ENCODE results near the gene JAML. TPM values are rescaled to one million over a fixed set of nuclear protein-coding genes. Genes with fewer than 3 reads are reported as not detected.
"Not testable (repeated sequence)": the region's sequence is repeated elsewhere in the genome, so short reads cannot be mapped to it uniquely, and the experiment has no call there.

Gene JAML
- polyA plus RNA-seq, 1 donor (not counting 4 experiments of a cell fraction or from before 2014, with no cell fraction given), result 0.01 TPM

DNA sequence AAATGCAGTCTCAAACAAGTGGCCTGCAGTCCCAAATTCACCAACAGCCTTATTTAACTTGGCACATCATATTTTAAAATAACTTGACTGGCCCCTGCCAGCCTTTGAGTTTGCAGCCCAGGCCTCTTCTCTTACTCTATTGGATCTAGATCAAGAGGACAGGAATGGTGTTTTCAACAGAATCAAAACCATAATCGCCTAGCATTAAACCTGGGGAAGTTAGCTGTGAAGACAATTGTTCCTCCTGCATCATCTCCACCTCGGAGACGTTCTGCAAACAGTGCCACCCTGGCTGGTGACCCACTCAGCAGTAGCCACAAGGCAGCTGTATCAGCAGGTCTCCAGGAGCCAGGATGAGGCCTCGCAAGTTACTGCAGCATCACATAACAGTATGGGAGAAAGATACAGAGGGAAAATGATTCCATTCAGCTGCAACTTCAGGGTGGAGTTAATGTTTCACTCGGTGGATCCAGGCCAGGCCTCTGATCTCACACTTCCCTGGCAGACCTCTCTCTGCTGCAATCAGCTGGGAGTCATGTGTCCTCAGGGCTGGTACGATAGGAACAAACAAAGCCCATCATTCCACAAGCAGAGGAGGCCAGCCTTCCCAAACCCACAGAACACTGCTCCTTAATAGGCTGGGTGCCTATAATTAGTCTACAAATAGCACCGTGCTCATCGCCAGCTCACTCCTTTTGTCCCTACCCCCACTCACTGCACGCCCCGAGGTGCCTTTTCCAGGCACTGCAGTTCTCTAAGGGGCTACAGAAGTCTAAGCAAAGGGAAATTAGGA, 29.8 kb downstream of the JAML start:
- FAIRE-seq, result peak; percentile 91
- Histone ChIP-seq H3K4me3 (ENCODE audit: control insufficient read depth in 2 of 3, extremely low read depth in 1 of 3, insufficient read depth in 2 of 3, low read depth in 1 of 3, low read length in 3 of 3) (no peak overlapping the region), H3K9me1 (ENCODE audit: control insufficient read depth, extremely low read depth, insufficient read depth, low read length) (no peaks in the 10 kb centered on the region), H3K9me3 (ENCODE audit: control insufficient read depth, low read depth, low read length) (no peaks in the 10 kb centered on the region), H2AFZ (ENCODE audit: control insufficient read depth, low read length) (no peak overlapping the region), H3K4me2 (ENCODE audit: control insufficient read depth, extremely low read depth, insufficient read depth, low read depth, low read length) (peak overlapping the region; percentile 50), H3K79me2 (ENCODE audit: control insufficient read depth, insufficient read depth, low read length) (no peaks in the 10 kb centered on the region), H3K9ac (ENCODE audit: control insufficient read depth, extremely low read depth, insufficient read depth, low read length) (peak overlapping the region; percentile 35), H3K27me3 (ENCODE audit: control insufficient read depth, extremely low read depth, insufficient read depth, low read length) (no peaks in the 10 kb centered on the region), H4K20me1 (ENCODE audit: control insufficient read depth, extremely low read depth, insufficient read depth, low read length) (no peaks in the 10 kb centered on the region), H3K4me1 (ENCODE audit: control insufficient read depth, extremely low read depth, insufficient read depth, low read length) (peaks cover 21% of the 10 kb centered on the region), H3K36me3 (ENCODE audit: control insufficient read depth in 2 of 2, extremely low read depth in 1 of 2, insufficient read depth in 2 of 2, low read length in 2 of 2) (no peaks in the 10 kb centered on the region), H3K27ac (ENCODE audit: control insufficient read depth, insufficient read depth, low read length) (peak overlapping the region; percentile 33)
- no peak for TF ChIP-seq EZH2 (IDR thresholded peaks at IDR 0.05; ENCODE audit: low read length)
- TF ChIP-seq, protein P1, sequence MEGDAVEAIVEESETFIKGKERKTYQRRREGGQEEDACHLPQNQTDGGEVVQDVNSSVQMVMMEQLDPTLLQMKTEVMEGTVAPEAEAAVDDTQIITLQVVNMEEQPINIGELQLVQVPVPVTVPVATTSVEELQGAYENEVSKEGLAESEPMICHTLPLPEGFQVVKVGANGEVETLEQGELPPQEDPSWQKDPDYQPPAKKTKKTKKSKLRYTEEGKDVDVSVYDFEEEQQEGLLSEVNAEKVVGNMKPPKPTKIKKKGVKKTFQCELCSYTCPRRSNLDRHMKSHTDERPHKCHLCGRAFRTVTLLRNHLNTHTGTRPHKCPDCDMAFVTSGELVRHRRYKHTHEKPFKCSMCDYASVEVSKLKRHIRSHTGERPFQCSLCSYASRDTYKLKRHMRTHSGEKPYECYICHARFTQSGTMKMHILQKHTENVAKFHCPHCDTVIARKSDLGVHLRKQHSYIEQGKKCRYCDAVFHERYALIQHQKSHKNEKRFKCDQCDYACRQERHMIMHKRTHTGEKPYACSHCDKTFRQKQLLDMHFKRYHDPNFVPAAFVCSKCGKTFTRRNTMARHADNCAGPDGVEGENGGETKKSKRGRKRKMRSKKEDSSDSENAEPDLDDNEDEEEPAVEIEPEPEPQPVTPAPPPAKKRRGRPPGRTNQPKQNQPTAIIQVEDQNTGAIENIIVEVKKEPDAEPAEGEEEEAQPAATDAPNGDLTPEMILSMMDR (optimal IDR thresholded peaks at IDR 0.05 in 1 of 3, IDR thresholded peaks at IDR 0.05 in 1 of 3, conservative IDR thresholded peaks at IDR 0.05 in 1 of 3; ENCODE audit: extremely low read depth in 1 of 3, insufficient read depth in 2 of 3, low read length in 3 of 3), result no peak
- peak; percentile 78 for DNase-seq (ENCODE audit: low read depth, low spot score)
- dilution Hi-C loops (cut with MboI; ENCODE audit: extremely low pct_ligation_motif_present, low sequenced_read_pairs), result no loop called here

- Histone ChIP-seq H3K9me1 (ENCODE audit: control insufficient read depth, extremely low read depth, insufficient read depth, low read length) (no peaks in the 10 kb centered on the region), H3K4me3 (ENCODE audit: control insufficient read depth in 2 of 3, extremely low read depth in 1 of 3, insufficient read depth in 2 of 3, low read depth in 1 of 3, low read length in 3 of 3) (no peak overlapping the region), H3K27me3 (ENCODE audit: control insufficient read depth, extremely low read depth, insufficient read depth, low read length) (no peaks in the 10 kb centered on the region), H3K9me3 (ENCODE audit: control insufficient read depth, low read depth, low read length) (no peaks in the 10 kb centered on the region), H3K79me2 (ENCODE audit: control insufficient read depth, insufficient read depth, low read length) (no peaks in the 10 kb centered on the region), H3K9ac (ENCODE audit: control insufficient read depth, extremely low read depth, insufficient read depth, low read length) (no peak overlapping the region), H2AFZ (ENCODE audit: control insufficient read depth, low read length) (no peak overlapping the region), H3K4me2 (ENCODE audit: control insufficient read depth, extremely low read depth, insufficient read depth, low read depth, low read length) (no peak overlapping the region), H4K20me1 (ENCODE audit: control insufficient read depth, extremely low read depth, insufficient read depth, low read length) (no peaks in the 10 kb centered on the region), H3K4me1 (ENCODE audit: control insufficient read depth, extremely low read depth, insufficient read depth, low read length) (peaks cover 21% of the 10 kb centered on the region), H3K27ac (ENCODE audit: control insufficient read depth, insufficient read depth, low read length) (no peak overlapping the region), H3K36me3 (ENCODE audit: control insufficient read depth in 2 of 2, extremely low read depth in 1 of 2, insufficient read depth in 2 of 2, low read length in 2 of 2) (no peaks in the 10 kb centered on the region)
- DNase-seq (ENCODE audit: low read depth, low spot score) (no peak), FAIRE-seq (no peak)
- no peak for TF ChIP-seq EZH2 (IDR thresholded peaks at IDR 0.05; ENCODE audit: low read length)
- TF ChIP-seq, protein P1 (optimal IDR thresholded peaks at IDR 0.05 in 1 of 3, IDR thresholded peaks at IDR 0.05 in 1 of 3, conservative IDR thresholded peaks at IDR 0.05 in 1 of 3; ENCODE audit: extremely low read depth in 1 of 3, insufficient read depth in 2 of 3, low read length in 3 of 3), result no peak
- dilution Hi-C loops (cut with MboI; ENCODE audit: extremely low pct_ligation_motif_present, low sequenced_read_pairs), result no loop called here
Observed at GRCh38 chr11:118193910-118194566, 30.8 kb downstream of the JAML start.

DNA sequence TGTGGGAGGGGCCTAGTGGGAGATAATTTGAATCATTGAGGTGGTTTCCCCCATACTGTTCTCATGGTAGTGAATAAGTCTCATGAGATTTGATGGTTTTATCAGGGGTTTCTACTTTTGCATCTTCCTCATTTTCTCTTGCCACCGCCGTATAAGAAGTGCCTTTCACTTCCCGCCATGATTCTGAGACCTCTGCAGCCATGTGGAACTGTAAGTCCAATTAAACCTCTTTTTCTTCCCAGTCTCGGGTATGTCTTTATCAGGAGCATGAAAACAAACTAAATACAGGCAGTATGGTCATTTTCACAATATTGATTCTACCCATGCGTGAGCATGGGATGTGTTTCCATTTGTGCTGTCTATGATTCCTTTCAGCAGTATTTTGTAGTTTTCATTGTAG, 32.0 kb downstream of the JAML start:
- H4K20me1 ChIP-seq (ENCODE audit: control insufficient read depth, extremely low read depth, insufficient read depth, low read length); H3K27ac ChIP-seq (ENCODE audit: control insufficient read depth, insufficient read depth, low read length); H3K9ac ChIP-seq (ENCODE audit: control insufficient read depth, extremely low read depth, insufficient read depth, low read length); dilution Hi-C loops (cut with MboI; ENCODE audit: extremely low pct_ligation_motif_present, low sequenced_read_pairs); H3K9me1 ChIP-seq (ENCODE audit: control insufficient read depth, extremely low read depth, insufficient read depth, low read length); H3K9me3 ChIP-seq (ENCODE audit: control insufficient read depth, low read depth, low read length); H3K79me2 ChIP-seq (ENCODE audit: control insufficient read depth, insufficient read depth, low read length); H3K4me3 ChIP-seq (ENCODE audit: control insufficient read depth in 2 of 3, extremely low read depth in 1 of 3, insufficient read depth in 2 of 3, low read depth in 1 of 3, low read length in 3 of 3); FAIRE-seq; H2AFZ ChIP-seq (ENCODE audit: control insufficient read depth, low read length); H3K36me3 ChIP-seq (ENCODE audit: control insufficient read depth in 2 of 2, extremely low read depth in 1 of 2, insufficient read depth in 2 of 2, low read length in 2 of 2); H3K27me3 ChIP-seq (ENCODE audit: control insufficient read depth, extremely low read depth, insufficient read depth, low read length); H3K4me2 ChIP-seq (ENCODE audit: control insufficient read depth, extremely low read depth, insufficient read depth, low read depth, low read length); DNase-seq (ENCODE audit: low read depth, low spot score): not testable (repeated sequence)
- peaks cover 16% of the 10 kb centered on the region for H3K4me1 ChIP-seq (ENCODE audit: control insufficient read depth, extremely low read depth, insufficient read depth, low read length)
